Type B pancreatic cell (in vitro differentiated cells): ENCODE data around the gene TAC4. TPM values are rescaled to one million over a fixed set of nuclear protein-coding genes. Genes with fewer than 3 reads are reported as not detected.
A peak's percentile ranks its signal among the peaks of the same experiment; 100 is the strongest.

ENCODE experiments used
- DNase-seq: peaks from one replicate; pipeline ENCODE4 v3.0.0; 2021; ENCODE audit warnings: mixed read lengths; ENCODE audit not compliant: unreplicated experiment; ENCODE audit errors: extremely low spot score
- H3K27ac Mint-ChIP-seq: 2 replicates; pipeline ENCODE4 v1.8.0; 2021; ENCODE audit warnings: mild to moderate bottlenecking, mixed read lengths
- H3K27me3 Mint-ChIP-seq: 2 replicates; pipeline ENCODE4 v1.8.0; 2021; ENCODE audit warnings: mixed read lengths
- H3K36me3 Mint-ChIP-seq: 2 replicates; pipeline ENCODE4 v1.8.0; 2021; ENCODE audit warnings: mixed read lengths
- H3K4me1 Mint-ChIP-seq: one replicate; pipeline ENCODE4 v1.8.0; 2021; ENCODE audit warnings: mixed read lengths; ENCODE audit not compliant: unreplicated experiment
- H3K4me3 Mint-ChIP-seq: 2 replicates; pipeline ENCODE4 v1.8.0; 2021; ENCODE audit warnings: mild to moderate bottlenecking, mixed read lengths
- H3K9me3 Mint-ChIP-seq: 2 replicates; pipeline ENCODE4 v1.8.0; 2021; ENCODE audit warnings: mixed read lengths
- CTCF ChIP-seq: fragments of 200-600 bp; sonication (generic); conservative IDR thresholded peaks from 2 replicates; pipeline ENCODE4 v1.5.0; 2021; ENCODE audit warnings: antibody characterized with exemption, mild to moderate bottlenecking
- total RNA-seq: library from RNA; stranded (reverse); gene quantifications from 2 replicates; pipeline ENCODE4 v1.2.1, GENCODE V29; 2021; ENCODE audit warnings: low replicate concordance

The TAC4 gene
- total RNA-seq, 1 donor from 2014 or later, result not detected

- Mint-ChIP-seq H3K9me3 (no peaks in the 10 kb centered on the region), H3K4me3 (no peak overlapping the region), H3K27ac (no peak overlapping the region), H3K27me3 (peaks cover 50% of the 10 kb centered on the region), H3K36me3 (no peaks in the 10 kb centered on the region), H3K4me1 (peaks cover 18% of the 10 kb centered on the region)
- no peak for TF ChIP-seq CTCF
- no peak for DNase-seq
Observed at GRCh38 chr17:49891694-49892389, 44.0 kb upstream of the TAC4 start.

- H3K4me3 Mint-ChIP-seq, result no peak overlapping the region
- peak overlapping the region; percentile 65 for H3K27ac Mint-ChIP-seq
- H3K9me3 Mint-ChIP-seq, result no peaks in the 10 kb centered on the region
- DNase-seq, result no peak
- no peak for TF ChIP-seq CTCF
- no peaks in the 10 kb centered on the region for H3K36me3 Mint-ChIP-seq
- peaks cover 18% of the 10 kb centered on the region for H3K4me1 Mint-ChIP-seq
- peaks cover 50% of the 10 kb centered on the region for H3K27me3 Mint-ChIP-seq
Observed at GRCh38 chr17:49891271-49891670, 43.4 kb upstream of the TAC4 start.

DNA sequence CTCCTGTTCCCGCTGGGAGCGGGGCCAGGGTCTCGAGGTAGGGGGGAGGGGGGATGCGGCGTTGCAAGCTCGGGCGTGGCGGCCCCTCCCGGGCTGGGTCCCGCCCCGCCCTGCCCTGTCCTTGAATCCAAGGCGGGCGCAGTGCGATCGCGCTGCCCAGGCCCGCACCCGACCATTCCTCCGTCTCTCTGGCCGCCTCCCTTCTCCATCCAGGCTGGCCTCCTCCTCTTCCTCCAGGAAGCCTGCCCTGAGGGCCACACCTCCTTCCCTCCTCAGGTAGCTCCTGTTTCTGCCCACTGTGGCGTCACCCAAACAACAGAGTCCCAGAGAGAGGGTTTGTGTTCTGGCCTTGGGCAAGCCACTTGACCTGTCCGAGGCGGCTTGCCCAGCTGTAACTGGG is 43.0 kb upstream of the TAC4 start:
- peaks cover 46% of the 10 kb centered on the region for H3K27me3 Mint-ChIP-seq
- no peak overlapping the region for H3K4me3 Mint-ChIP-seq
- peak overlapping the region; percentile 65 for H3K27ac Mint-ChIP-seq
- no peaks in the 10 kb centered on the region for H3K9me3 Mint-ChIP-seq
- peaks cover 18% of the 10 kb centered on the region for H3K4me1 Mint-ChIP-seq
- no peak for DNase-seq
- no peak for TF ChIP-seq CTCF
- H3K36me3 Mint-ChIP-seq, result no peaks in the 10 kb centered on the region

- TF ChIP-seq CTCF, result no peak
- Mint-ChIP-seq H3K27me3 (peaks cover 47% of the 10 kb centered on the region), H3K4me1 (peaks cover 18% of the 10 kb centered on the region), H3K4me3 (no peak overlapping the region), H3K27ac (peak overlapping the region; percentile 65), H3K36me3 (no peaks in the 10 kb centered on the region), H3K9me3 (no peaks in the 10 kb centered on the region)
- DNase-seq, result no peak
Observed at GRCh38 chr17:49890077-49890821, 42.4 kb upstream of the TAC4 start.

DNA sequence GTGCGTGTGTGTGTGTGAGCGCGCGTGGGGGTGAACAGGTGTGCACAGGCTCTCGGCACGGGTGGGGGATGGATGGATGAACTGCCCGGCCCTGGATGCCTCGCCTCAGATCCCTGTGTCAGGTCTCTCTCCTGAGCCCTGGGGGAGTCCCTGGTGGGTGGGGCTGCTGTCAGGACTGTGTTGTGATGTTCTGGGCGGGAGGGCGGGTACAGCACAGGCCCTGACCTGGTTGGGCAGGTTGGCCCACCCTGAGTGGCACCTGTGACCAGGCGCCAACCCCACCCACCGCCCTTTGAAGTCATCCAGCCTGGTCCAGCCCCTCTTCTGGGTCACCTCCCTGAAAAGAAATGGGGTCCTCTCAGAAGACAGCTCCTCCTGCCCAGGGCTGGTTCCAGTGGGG is 41.6 kb upstream of the TAC4 start:
- peaks cover 42% of the 10 kb centered on the region for H3K27me3 Mint-ChIP-seq
- TF ChIP-seq CTCF, result no peak
- H3K4me3 Mint-ChIP-seq, result no peak overlapping the region
- peak overlapping the region; percentile 79 for H3K27ac Mint-ChIP-seq
- no peaks in the 10 kb centered on the region for H3K9me3 Mint-ChIP-seq
- H3K36me3 Mint-ChIP-seq, result no peaks in the 10 kb centered on the region
- peaks cover 18% of the 10 kb centered on the region for H3K4me1 Mint-ChIP-seq
- no peak for DNase-seq
